Mesendoderm (in vitro differentiated cells): ENCODE data around the gene ACTR6.

Experiments used
- DNase-seq: peaks from one replicate; pipeline ENCODE4 v3.0.0; 2013
- H2AK5ac ChIP-seq: 2 replicates; pipeline ENCODE4 v1.6.1; 2013; ENCODE audit warnings: low read length, inconsistent platforms
- H2BK120ac ChIP-seq: 2 replicates; pipeline ENCODE4 v1.6.1; 2013; ENCODE audit warnings: low read depth, mild to moderate bottlenecking, low read length, moderate library complexity, mixed read lengths
- H2BK15ac ChIP-seq: replicated peaks from 2 replicates; pipeline ENCODE4 v1.6.1; 2013; ENCODE audit warnings: low read depth, mild to moderate bottlenecking, moderate library complexity
- H2BK5ac ChIP-seq: 2 replicates; pipeline ENCODE4 v1.6.1; 2013; ENCODE audit warnings: low read length, inconsistent platforms
- H3K18ac ChIP-seq: 2 replicates; pipeline ENCODE4 v1.6.1; 2013; ENCODE audit warnings: mild to moderate bottlenecking, low read length, mixed read lengths
- H3K23ac ChIP-seq: one replicate; pipeline ENCODE4 v1.6.1; 2013; ENCODE audit warnings: low read length
- H3K27ac ChIP-seq: 2 replicates; pipeline ENCODE4 v1.5.1; 2013; ENCODE audit warnings: low read depth, mild to moderate bottlenecking, inconsistent platforms, low read length, moderate library complexity
- H3K27me3 ChIP-seq: 2 replicates; pipeline ENCODE4 v1.6.1; 2013; ENCODE audit warnings: low read length, control low read depth, mild to moderate bottlenecking, inconsistent platforms; ENCODE audit not compliant: insufficient read depth, poor library complexity
- H3K36me3 ChIP-seq: 2 replicates; pipeline ENCODE4 v1.6.1; 2013; ENCODE audit warnings: low read length, inconsistent platforms; ENCODE audit not compliant: control insufficient read depth, insufficient read depth
- H3K4ac ChIP-seq: one replicate; pipeline ENCODE4 v1.6.1; 2013; ENCODE audit warnings: low read depth, mild to moderate bottlenecking, low read length, moderate library complexity
- H3K4me1 ChIP-seq: 2 replicates; pipeline ENCODE4 v1.6.1; 2013; ENCODE audit warnings: low read depth, low read length, inconsistent platforms; ENCODE audit not compliant: control insufficient read depth
- H3K4me2 ChIP-seq: 2 replicates; pipeline ENCODE4 v1.6.1; 2013; ENCODE audit warnings: low read length
- H3K4me3 ChIP-seq: 2 replicates; pipeline ENCODE4 v1.5.1; 2013; ENCODE audit warnings: mild to moderate bottlenecking, low read length
- H3K56ac ChIP-seq: one replicate; pipeline ENCODE4 v1.6.1; 2013; ENCODE audit warnings: low read length
- H3K79me1 ChIP-seq: 2 replicates; pipeline ENCODE4 v1.6.1; 2013; ENCODE audit warnings: low read length, inconsistent platforms
- H3K79me2 ChIP-seq: 2 replicates; pipeline ENCODE4 v1.6.1; 2013; ENCODE audit warnings: mild to moderate bottlenecking, low read length; ENCODE audit not compliant: control insufficient read depth, insufficient read depth
- H3K9ac ChIP-seq: 2 replicates; pipeline ENCODE4 v1.6.1; 2013; ENCODE audit warnings: low read length, inconsistent platforms
- H4K5ac ChIP-seq: one replicate; pipeline ENCODE4 v1.6.1; 2013; ENCODE audit warnings: low read length
- H4K8ac ChIP-seq: one replicate; pipeline ENCODE4 v1.6.1; 2013; ENCODE audit warnings: low read depth, mild to moderate bottlenecking, control low read depth, low read length, moderate library complexity
- WGBS: extraction: QIAGEN DNeasy Blood & Tissue Kit; methylation state at CpG from one replicate; pipeline ENCODE4 v1.1.7; 2013; ENCODE audit warnings: low lambda C conversion rate, missing lambda C conversion rate; ENCODE audit not compliant: insufficient coverage; ENCODE audit errors: extremely low coverage; 5-methylcytosine and 5-hydroxymethylcytosine counted together

Gene ACTR6

DNA sequence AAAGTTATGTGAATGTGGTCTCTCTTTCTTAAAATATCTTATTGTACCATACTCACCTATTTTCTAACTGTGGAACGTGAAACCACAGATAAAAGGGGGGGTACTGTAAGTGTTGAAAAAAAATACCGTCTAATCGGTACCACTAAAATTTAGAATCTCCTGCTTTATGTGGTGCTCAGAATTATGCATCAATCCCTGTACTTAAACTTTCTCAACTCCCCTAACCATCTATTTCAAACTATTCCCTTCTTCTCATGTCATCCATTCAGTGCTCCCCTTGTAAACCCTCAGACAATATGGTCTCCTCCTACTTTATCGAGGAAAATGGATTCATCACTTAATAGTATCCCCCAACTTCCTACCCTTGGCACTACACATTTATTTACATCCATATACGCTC, 42.5 kb downstream of the ACTR6 start:
- Histone ChIP-seq H3K27ac (no peak overlapping the region), H3K36me3 (no peaks in the 10 kb centered on the region), H2BK15ac (no peak overlapping the region), H3K4me2 (no peak overlapping the region), H4K8ac (no peak overlapping the region), H3K79me2 (no peaks in the 10 kb centered on the region), H3K4me1 (no peaks in the 10 kb centered on the region), H3K23ac (no peak overlapping the region), H3K4me3 (no peak overlapping the region), H3K9ac (no peak overlapping the region), H3K79me1 (no peaks in the 10 kb centered on the region), H2BK5ac (no peak overlapping the region), H3K4ac (no peak overlapping the region), H4K5ac (no peak overlapping the region), H3K18ac (no peak overlapping the region), H2AK5ac (no peak overlapping the region), H2BK120ac (no peak overlapping the region), H3K56ac (no peak overlapping the region), H3K27me3 (no peaks in the 10 kb centered on the region)
- 100% methylated on average over 1 of the region's 5 CpGs for WGBS
- DNase-seq, result no peak

DNA sequence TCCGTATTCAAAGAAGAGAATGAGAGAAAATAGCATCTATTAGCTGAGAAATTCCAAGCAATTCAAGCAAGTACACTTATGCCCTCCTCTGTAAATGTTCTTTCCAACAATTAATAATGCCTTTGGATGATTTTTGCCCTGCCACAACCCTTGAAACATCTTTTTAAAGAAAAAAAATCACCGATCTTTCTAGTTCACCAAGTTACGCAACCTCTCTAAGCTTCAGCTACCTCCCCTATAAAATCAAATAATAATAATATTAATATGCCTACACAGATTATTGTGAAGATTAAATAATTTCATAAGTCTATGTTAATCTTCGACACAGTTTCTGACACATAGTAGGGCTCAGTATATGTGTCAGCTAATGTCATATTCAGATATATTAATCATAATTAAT, 47.1 kb downstream of the ACTR6 start:
- Histone ChIP-seq H4K8ac (no peak overlapping the region), H3K23ac (no peak overlapping the region), H3K4me3 (no peak overlapping the region), H2BK15ac (no peak overlapping the region), H3K4me1 (no peaks in the 10 kb centered on the region), H3K18ac (no peak overlapping the region), H3K4me2 (no peak overlapping the region), H3K36me3 (no peaks in the 10 kb centered on the region), H3K56ac (no peak overlapping the region), H2BK120ac (no peak overlapping the region), H3K9ac (no peak overlapping the region), H3K79me2 (no peaks in the 10 kb centered on the region), H2BK5ac (no peak overlapping the region), H4K5ac (no peak overlapping the region), H3K27me3 (no peaks in the 10 kb centered on the region), H2AK5ac (no peak overlapping the region), H3K27ac (no peak overlapping the region), H3K79me1 (no peaks in the 10 kb centered on the region), H3K4ac (no peak overlapping the region)
- no peak for DNase-seq
- 100% methylated on average over 2 of the region's 4 CpGs for WGBS

DNA sequence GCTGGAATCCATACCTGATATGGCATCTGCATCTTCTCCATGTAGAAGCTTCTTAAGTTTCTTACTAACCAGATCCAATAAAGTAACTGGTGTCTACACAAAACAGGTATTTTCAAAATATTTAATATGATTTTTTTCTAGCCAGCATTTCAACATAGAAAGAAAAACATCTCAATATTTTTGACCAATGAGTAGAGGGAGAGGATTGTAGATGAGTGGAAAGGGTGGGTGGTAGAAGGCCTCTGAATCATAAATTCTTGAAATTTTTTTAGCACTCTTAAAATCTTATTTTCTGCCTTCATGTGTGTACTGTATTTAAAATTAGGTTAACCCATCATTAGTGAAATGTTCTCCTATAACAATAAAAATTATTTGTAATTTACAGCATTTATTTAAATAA, 48.3 kb downstream of the ACTR6 start:
- H3K56ac ChIP-seq, result no peak overlapping the region
- no peak overlapping the region for H3K27ac ChIP-seq
- no peak for DNase-seq
- H4K5ac ChIP-seq, result no peak overlapping the region
- H3K4me3 ChIP-seq, result no peak overlapping the region
- no peaks in the 10 kb centered on the region for H3K79me2 ChIP-seq
- no peaks in the 10 kb centered on the region for H3K36me3 ChIP-seq
- H2AK5ac ChIP-seq, result no peak overlapping the region
- no peak overlapping the region for H3K18ac ChIP-seq
- H3K4me2 ChIP-seq, result no peak overlapping the region
- H3K4ac ChIP-seq, result no peak overlapping the region
- no peaks in the 10 kb centered on the region for H3K27me3 ChIP-seq
- H2BK120ac ChIP-seq, result no peak overlapping the region
- no peak overlapping the region for H2BK15ac ChIP-seq
- H3K23ac ChIP-seq, result no peak overlapping the region
- H3K79me1 ChIP-seq, result no peaks in the 10 kb centered on the region
- H3K9ac ChIP-seq, result no peak overlapping the region
- no peak overlapping the region for H2BK5ac ChIP-seq
- H4K8ac ChIP-seq, result no peak overlapping the region
- no peaks in the 10 kb centered on the region for H3K4me1 ChIP-seq

DNA sequence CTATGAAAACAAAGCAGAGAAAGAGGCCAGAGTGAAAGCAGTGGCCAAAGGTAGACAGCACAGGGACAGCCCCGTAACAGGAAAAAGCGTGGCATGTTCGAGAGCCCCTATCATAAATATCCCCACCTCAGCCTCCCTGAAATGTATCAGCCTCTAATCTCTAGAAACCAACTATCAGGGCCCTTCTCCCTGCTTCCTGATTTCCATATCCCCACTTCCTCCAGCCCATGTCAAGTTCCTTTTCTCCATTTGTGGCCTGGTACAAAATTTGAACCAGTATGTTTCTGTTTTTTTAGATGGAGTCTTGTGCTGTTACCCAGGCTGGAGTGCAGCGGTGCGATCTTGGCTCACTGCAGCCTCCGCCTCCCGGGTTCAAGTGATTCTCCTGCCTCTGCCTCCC, 49.3 kb downstream of the ACTR6 start:
- Histone ChIP-seq H2BK15ac (no peak overlapping the region), H4K5ac (no peak overlapping the region), H3K4me1 (no peaks in the 10 kb centered on the region), H3K79me1 (no peaks in the 10 kb centered on the region), H3K9ac (no peak overlapping the region), H3K79me2 (no peaks in the 10 kb centered on the region), H3K18ac (no peak overlapping the region), H2BK120ac (no peak overlapping the region), H3K4me3 (no peak overlapping the region), H3K23ac (no peak overlapping the region), H3K36me3 (no peaks in the 10 kb centered on the region), H3K4me2 (no peak overlapping the region), H2BK5ac (no peak overlapping the region), H4K8ac (no peak overlapping the region), H3K27ac (no peak overlapping the region), H3K27me3 (no peaks in the 10 kb centered on the region), H2AK5ac (no peak overlapping the region), H3K56ac (no peak overlapping the region), H3K4ac (no peak overlapping the region)
- no CpG with 5 or more reads among the region's 7 CpGs for WGBS
- DNase-seq, result no peak

DNA sequence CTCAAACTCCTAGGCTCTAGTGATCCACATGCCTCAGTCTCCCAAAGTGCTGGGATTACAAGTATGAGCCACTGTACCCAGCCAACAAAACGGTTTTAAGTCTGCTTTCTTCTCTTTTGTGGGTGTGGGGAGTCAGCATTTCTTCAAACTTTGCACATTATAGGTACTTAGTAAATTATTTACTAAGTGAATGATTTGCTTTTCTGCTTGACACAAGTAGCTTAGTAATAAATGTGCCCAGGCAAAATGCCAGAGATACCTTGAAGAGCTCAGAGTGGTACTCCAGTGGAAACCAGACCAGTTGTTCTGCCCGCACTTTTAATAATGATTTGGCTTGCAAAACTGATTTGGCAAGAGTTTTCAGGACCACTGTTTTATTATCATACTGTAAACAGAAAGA, 51.3 kb downstream of the ACTR6 start:
- Histone ChIP-seq H2BK15ac (no peak overlapping the region), H3K79me1 (no peaks in the 10 kb centered on the region), H3K9ac (no peak overlapping the region), H3K18ac (no peak overlapping the region), H3K27me3 (no peaks in the 10 kb centered on the region), H3K4me1 (no peaks in the 10 kb centered on the region), H2AK5ac (no peak overlapping the region), H3K4me2 (no peak overlapping the region), H2BK120ac (no peak overlapping the region), H3K36me3 (no peaks in the 10 kb centered on the region), H4K5ac (no peak overlapping the region), H3K4me3 (no peak overlapping the region), H3K27ac (no peak overlapping the region), H3K79me2 (no peaks in the 10 kb centered on the region), H2BK5ac (no peak overlapping the region), H3K23ac (no peak overlapping the region), H3K4ac (no peak overlapping the region), H3K56ac (no peak overlapping the region), H4K8ac (no peak overlapping the region)
- no CpG with 5 or more reads among the region's 2 CpGs for WGBS
- no peak for DNase-seq

DNA sequence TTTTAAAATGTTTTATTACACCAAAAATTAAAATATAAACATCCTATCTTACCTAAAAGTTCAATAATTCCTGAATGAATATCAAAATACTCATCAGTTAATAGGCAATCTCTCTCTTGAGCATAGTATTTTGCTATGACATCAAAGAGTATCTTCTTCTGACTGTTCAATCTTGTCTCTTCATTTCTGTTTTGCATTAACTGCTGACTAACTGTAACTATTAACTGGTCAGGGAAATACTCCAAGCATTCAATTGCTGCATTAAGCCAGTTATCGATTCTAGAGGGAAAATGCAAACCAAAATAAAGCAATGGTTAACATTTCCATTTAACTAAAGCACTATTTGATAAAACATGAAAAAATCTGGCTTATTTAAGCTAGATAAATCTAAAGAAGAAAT, 52.8 kb downstream of the ACTR6 start:
- Histone ChIP-seq H3K56ac (no peak overlapping the region), H2BK5ac (no peak overlapping the region), H3K79me1 (no peaks in the 10 kb centered on the region), H4K8ac (no peak overlapping the region), H2AK5ac (no peak overlapping the region), H4K5ac (no peak overlapping the region), H3K79me2 (no peaks in the 10 kb centered on the region), H3K4me1 (no peaks in the 10 kb centered on the region), H3K27ac (no peak overlapping the region), H3K18ac (no peak overlapping the region), H3K4me2 (no peak overlapping the region), H3K4ac (no peak overlapping the region), H3K4me3 (no peak overlapping the region), H3K23ac (no peak overlapping the region), H3K9ac (no peak overlapping the region), H2BK120ac (no peak overlapping the region), H3K36me3 (no peaks in the 10 kb centered on the region), H3K27me3 (no peaks in the 10 kb centered on the region), H2BK15ac (no peak overlapping the region)
- DNase-seq, result no peak
- no CpG with 5 or more reads among the region's 1 CpG for WGBS
